HEK293 (cell line): ENCODE measurements around the gene PDE12.

Experiments used
- EGR2 ChIP-seq: fragments of 450-650 bp; formaldehyde crosslinking; IDR thresholded peaks from 2 replicates; pipeline ENCODE4 v1.5.1; 2016; ENCODE audit warnings: low read depth, missing biosample characterization, missing genetic modification characterization
- OSR2 ChIP-seq: fragments of 450-650 bp; formaldehyde crosslinking; IDR thresholded peaks from 2 replicates; pipeline ENCODE4 v1.5.1; 2016; ENCODE audit warnings: missing biosample characterization, missing genetic modification characterization
- SP7 ChIP-seq: fragments of 450-650 bp; formaldehyde crosslinking; IDR thresholded peaks from 2 replicates; pipeline ENCODE4 v1.5.1; 2016; ENCODE audit warnings: missing biosample characterization, missing genetic modification characterization
- ZBTB48 ChIP-seq: fragments of 450-650 bp; formaldehyde crosslinking; IDR thresholded peaks from 2 replicates; pipeline ENCODE4 v1.5.1; 2016; ENCODE audit warnings: missing biosample characterization, missing genetic modification characterization
- ZBTB7A ChIP-seq: fragments of 450-650 bp; formaldehyde crosslinking; IDR thresholded peaks from 2 replicates; pipeline ENCODE4 v1.5.1; 2016; ENCODE audit warnings: low read depth, missing biosample characterization, missing genetic modification characterization
- ZFHX2 ChIP-seq: fragments of 450-650 bp; formaldehyde crosslinking; conservative IDR thresholded peaks from 2 replicates; pipeline ENCODE4 v1.5.1; 2016; ENCODE audit warnings: missing biosample characterization, missing genetic modification characterization
- ZNF148 ChIP-seq: fragments of 450-650 bp; formaldehyde crosslinking; IDR thresholded peaks from 2 replicates; pipeline ENCODE4 v1.5.0; 2017; ENCODE audit warnings: missing biosample characterization, missing genetic modification characterization, borderline replicate concordance
- ZNF202 ChIP-seq: fragments of 450-650 bp; formaldehyde crosslinking; IDR thresholded peaks from 2 replicates; pipeline ENCODE4 v1.5.1; 2016; ENCODE audit warnings: missing biosample characterization, missing genetic modification characterization, borderline replicate concordance
- ZNF335 ChIP-seq: fragments of 450-650 bp; formaldehyde crosslinking; conservative IDR thresholded peaks from 2 replicates; pipeline ENCODE4 v1.5.1; 2016; ENCODE audit warnings: missing biosample characterization, missing genetic modification characterization
- ZNF398 ChIP-seq: fragments of 450-650 bp; formaldehyde crosslinking; IDR thresholded peaks from 2 replicates; pipeline ENCODE4 v1.5.1; 2017; ENCODE audit warnings: missing biosample characterization, missing genetic modification characterization
- ZNF513 ChIP-seq: fragments of 450-650 bp; IDR thresholded peaks from 2 replicates; pipeline ENCODE4 v1.5.1; 2018; ENCODE audit warnings: missing biosample characterization, missing genetic modification characterization
- ZNF521 ChIP-seq: fragments of 450-650 bp; formaldehyde crosslinking; IDR thresholded peaks from 2 replicates; pipeline ENCODE4 v1.5.1; 2017; ENCODE audit warnings: missing biosample characterization, mild to moderate bottlenecking, missing genetic modification characterization
- ZNF530 ChIP-seq: fragments of 450-650 bp; formaldehyde crosslinking; IDR thresholded peaks from 2 replicates; pipeline ENCODE4 v1.5.1; 2016; ENCODE audit warnings: low read depth, missing biosample characterization, missing genetic modification characterization
- ZNF670 ChIP-seq: fragments of 450-650 bp; formaldehyde crosslinking; IDR thresholded peaks from 2 replicates; pipeline ENCODE4 v1.5.1; 2016; ENCODE audit warnings: missing biosample characterization, missing genetic modification characterization, low read depth
- ZNF777 ChIP-seq: fragments of 450-650 bp; formaldehyde crosslinking; IDR thresholded peaks from 2 replicates; pipeline ENCODE4 v1.5.1; 2017; ENCODE audit warnings: missing biosample characterization, missing genetic modification characterization, borderline replicate concordance
- TF ChIP-seq, protein P1 (sequence below): fragments of 450-650 bp; formaldehyde crosslinking; optimal IDR thresholded peaks from 2 replicates; pipeline ENCODE3; 2016; ENCODE audit warnings: missing biosample characterization, mild to moderate bottlenecking, missing genetic modification characterization

PDE12 gene

GRCh38 chr3:57616233-57616632 is 60.2 kb downstream of the PDE12 start (continued):
- TF ChIP-seq ZNF513 (tag by site-specific recombination): peak; percentile 84
- no peak for TF ChIP-seq ZBTB7A
- TF ChIP-seq ZNF398 (tag by site-specific recombination): no peak
- TF ChIP-seq ZNF521 (tag by site-specific recombination): no peak
- no peak for TF ChIP-seq OSR2 (tag by site-specific recombination)
- TF ChIP-seq EGR2 (tag by site-specific recombination): peak; percentile 86
- TF ChIP-seq SP7 (tag by site-specific recombination): no peak
- no peak for TF ChIP-seq ZNF530 (tag by site-specific recombination)
- no peak for TF ChIP-seq ZNF777 (tag by site-specific recombination)
- peak; percentile 45 for TF ChIP-seq ZFHX2
- TF ChIP-seq, protein P1, sequence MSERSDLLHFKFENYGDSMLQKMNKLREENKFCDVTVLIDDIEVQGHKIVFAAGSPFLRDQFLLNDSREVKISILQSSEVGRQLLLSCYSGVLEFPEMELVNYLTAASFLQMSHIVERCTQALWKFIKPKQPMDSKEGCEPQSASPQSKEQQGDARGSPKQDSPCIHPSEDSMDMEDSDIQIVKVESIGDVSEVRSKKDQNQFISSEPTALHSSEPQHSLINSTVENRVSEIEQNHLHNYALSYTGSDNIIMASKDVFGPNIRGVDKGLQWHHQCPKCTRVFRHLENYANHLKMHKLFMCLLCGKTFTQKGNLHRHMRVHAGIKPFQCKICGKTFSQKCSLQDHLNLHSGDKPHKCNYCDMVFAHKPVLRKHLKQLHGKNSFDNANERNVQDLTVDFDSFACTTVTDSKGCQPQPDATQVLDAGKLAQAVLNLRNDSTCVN (tag by site-specific recombination): no peak
- TF ChIP-seq ZNF670 (tag by site-specific recombination): no peak
- TF ChIP-seq ZNF148 (tag by site-specific recombination): no peak
- TF ChIP-seq ZBTB48 (tag by site-specific recombination): no peak
- no peak for TF ChIP-seq ZNF202
- TF ChIP-seq ZNF335: no peak
